ENCODE measurements around the gene FZD10.

- TF ChIP-seq CTCF (conservative IDR thresholded peaks at IDR 0.05) (no peak), EZH2 (IDR thresholded peaks at IDR 0.05; ENCODE audit: low read depth) (no peak)
Observed at GRCh38 chr12:130138478-130138877, 23.8 kb upstream of the FZD10 start.
